HG03439 (cell line): ENCODE data around the gene KTN1.
A peak's percentile ranks its signal among the peaks of the same experiment; 100 is the strongest.

Source experiments
- ATAC-seq: cut with Tn5 transposase; IDR thresholded peaks from one replicate; pipeline ENCODE4 v1.9.1; 2021; ENCODE audit warnings: mild to moderate bottlenecking, moderate library complexity; ENCODE audit not compliant: unreplicated experiment

Gene KTN1

DNA sequence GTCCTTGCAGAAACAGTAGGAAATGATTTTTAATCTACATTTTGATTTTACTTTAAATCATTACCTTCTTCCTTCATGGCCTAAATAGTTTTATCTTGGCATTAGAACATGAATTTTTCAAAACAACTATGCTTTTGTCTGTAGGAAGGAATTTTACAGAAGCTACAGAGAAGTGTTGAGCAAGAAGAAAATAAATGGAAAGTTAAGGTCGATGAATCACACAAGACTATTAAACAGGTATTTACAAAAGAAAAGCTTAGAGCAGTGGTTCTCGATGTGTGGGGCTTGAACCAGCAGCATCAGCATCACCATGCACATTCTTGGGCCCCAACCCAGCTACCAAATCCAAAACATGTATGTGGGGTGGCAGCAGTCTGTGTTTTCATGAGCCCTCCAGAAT lies 91.6 kb downstream of the KTN1 start:
- ATAC-seq: no peak

DNA sequence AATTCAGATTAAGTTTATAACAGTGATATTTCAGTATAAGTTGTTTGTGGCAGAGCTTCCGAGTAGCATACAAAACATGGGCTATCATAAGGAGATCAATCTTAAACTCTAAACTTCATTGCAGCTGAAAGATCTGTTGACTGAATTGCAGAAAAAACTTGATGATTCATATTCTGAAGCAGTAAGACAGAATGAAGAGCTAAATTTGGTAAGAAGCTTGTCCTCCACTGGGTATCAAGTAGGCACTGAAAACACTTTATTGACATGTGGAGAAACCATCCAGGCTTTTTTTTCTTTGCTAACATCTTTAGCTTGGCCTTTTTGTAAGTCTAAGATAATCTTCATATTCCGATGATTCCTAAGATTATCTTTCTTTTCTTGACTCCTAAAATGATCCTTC lies 93.0 kb downstream of the KTN1 start:
- ATAC-seq: no peak

DNA sequence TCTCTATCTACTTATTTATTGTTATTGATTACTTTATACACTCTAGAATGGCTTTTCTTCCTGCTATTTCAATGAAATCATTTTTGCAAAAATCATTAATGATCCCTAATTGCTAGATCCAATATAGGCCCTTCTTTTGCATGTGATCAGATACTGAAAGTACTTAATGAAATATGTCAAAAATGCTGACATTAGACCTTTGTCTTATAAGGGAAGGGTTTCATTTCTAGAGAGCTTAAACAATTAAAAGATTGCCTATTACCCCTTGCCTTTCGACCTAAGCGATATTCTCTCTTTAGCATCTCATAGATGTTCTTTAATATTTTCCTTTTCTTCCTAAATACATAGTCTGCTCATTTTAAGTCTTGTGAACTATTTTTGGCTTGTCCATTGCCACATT lies 101.1 kb downstream of the KTN1 start:
- ATAC-seq: no peak

DNA sequence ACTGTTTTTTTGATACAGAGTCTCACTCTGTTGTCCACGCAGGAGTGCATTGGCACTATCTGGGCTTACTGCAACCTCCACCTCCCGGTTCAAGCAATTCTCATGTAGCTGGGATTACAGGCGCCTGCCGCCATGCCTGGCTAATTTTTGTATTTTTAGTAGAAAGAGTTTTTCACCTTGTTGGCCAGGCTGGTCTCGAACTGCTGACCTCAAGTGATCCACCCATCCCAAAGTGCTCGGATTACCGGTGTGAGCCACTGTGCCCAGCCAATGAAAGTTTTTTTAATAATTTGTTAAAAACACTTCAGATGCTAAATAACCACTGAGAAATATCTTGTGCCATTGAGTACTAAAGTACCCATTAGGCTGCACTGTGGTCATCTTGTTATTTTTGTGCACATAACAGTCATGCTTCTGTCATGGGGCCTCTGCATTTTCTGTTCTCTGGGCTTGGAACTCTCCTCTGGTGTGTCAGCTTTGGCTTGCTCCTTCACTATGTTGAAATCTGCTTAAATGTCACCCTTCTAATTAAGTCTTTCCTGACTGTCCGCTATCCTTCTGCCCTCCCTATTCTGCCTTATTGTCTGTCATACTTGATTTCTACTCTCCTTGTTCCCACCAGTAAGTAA lies 105.1 kb downstream of the KTN1 start:
- no peak for ATAC-seq

DNA sequence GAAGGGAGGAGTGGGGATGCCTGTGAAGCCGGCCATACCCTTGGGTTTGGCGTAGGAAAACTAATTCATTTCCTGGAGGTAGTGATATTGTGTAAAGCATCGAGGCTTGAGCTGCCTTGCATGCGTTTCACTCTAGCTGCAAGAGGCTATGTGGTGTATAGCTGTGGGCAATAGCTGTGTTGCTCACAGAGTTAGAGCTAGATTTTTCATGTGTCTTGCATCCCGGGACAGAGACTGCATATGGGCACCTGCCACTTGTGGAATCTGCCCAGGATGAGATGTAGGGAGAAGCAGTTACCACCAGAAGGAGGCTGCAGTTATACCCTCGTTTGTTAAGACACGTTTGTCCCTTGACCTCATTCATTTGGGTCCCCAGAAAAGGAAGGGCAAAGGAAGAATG lies 106.7 kb downstream of the KTN1 start:
- ATAC-seq: no peak

DNA sequence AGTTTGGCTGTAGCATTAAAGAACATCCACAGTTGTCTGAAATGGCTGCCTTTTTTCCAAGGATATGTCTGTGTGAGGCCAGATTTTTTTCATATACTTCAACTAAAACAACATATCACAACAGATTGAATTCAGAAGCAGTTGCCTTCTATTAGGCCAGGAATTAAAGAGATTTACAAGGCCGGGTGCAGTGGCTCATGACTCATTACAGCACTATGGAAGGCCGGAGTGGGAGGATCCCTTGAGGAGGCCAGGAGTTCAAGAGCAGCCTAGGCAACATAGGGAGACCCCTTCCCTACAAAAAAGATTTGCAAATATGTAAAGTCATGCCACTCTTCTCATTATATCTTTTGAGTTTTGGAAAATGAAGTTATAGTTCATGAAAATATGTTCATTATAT lies 108.6 kb downstream of the KTN1 start:
- ATAC-seq: no peak

DNA sequence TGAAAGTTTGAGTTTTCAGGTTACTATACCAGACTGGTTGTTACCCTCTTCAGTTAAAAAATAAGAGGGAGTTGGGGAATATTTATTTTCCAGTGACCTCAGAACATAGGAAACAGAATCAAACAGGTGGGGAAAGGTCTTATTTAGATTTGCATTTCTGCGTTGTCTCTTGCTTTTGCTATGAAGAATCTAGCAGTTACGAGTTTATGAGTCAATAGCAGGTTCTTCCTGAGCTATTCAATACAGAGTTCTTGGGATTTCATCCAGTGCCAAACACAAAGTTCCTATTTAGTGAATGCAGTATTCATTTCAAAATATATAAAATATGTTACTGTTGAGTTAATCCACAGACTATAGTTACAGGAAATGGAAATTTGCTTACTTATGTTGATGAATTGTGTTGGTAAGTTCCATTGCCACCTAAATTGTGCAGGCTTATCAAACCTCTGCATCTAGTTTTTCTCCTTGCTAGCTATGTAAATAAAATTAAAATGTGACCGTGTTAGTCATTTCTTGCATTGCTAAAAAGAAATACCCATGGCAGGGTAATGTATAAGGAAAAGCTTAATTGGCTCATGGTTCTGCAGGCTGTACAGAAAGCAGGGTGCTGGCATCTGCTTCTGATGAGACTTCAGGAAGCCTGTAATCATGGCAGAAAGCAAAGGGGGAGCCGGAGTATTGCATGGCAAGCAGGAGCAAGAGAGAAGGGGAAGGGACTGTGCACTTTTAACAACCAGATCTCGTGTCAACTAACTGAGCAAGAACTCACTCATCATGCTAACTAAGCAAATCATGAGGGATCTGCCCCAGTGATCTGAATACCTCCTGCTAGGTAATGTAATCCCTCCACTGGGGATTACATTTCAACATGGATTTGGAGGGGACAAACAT lies 110.2 kb downstream of the KTN1 start:
- ATAC-seq: no peak

DNA sequence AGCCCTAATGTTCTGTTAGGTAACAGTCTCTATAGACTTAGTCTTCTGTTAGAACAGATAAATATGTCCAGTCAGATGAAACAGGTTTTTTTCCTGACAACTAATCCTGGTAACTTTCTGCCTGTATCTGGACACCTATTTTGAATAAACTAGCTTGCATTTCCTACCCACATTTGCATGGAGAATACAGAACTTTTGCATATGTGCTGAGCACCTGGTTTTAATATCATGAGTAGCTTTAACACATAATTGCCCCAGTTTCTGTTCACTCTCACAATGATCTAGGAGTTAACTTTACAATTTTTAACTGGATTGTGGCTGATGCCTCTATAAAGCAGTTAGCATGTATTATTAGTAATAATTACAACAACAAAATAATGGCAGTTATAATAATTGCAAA lies 111.7 kb downstream of the KTN1 start:
- ATAC-seq: no peak

DNA sequence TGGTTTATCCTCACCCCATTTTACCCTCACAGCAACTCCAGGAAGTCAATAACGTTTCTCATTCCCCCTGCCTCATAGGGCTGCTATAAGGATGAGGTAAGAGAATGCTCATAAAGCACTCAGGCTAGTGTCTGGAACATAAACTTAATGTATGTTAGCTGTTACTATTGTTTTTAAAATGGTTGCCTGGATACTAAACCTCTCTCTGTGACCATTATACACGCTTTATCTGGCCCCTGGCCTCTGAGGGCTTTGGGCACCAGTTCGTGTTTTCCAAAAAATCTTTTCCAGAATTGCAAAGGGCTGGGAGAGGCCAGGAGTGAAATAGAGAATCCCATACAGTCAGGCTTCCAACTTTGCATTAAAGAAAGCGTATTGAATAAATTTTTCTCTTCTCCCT lies 113.9 kb downstream of the KTN1 start:
- ATAC-seq: no peak

DNA sequence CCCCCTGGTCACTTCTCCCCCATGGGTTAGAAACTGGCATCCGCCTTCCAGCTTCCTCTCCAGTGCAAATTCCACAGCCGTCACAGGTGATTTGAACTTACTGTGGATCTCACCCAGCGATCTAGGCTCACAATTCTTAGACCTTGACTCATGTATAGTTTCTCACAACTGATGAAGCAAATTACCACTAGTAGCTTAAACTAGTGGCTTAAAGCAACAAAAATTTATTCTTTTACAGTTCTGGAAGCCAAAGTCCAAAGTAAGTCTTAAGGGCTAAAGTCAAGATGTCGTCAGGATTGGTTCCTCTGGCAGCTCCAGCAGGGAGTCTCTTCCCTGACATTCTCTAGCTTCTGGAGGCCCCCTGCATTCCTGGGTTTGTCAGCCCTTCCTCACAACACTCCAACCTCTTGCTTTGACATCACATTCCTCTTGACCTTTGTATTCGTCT lies 117.4 kb downstream of the KTN1 start:
- ATAC-seq: no peak

DNA sequence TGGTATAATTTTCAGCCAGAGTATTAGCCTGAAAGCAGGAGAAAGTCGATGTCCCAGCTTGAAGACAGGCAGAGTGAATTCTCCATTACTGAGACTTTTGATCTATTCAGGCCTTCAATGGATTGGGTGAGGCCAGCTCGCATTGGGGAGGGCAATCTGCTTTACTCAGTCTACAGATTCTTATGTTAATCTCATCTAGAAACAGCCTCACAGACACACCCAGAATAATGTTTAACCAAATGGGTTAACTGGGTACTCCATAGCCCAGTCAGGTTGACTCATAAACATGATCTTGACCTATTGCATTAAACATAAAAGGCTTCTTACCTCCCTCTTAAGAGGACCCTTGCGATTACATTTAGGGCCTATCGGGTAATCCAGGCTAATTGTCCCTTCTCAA lies 118.0 kb downstream of the KTN1 start:
- no peak for ATAC-seq

DNA sequence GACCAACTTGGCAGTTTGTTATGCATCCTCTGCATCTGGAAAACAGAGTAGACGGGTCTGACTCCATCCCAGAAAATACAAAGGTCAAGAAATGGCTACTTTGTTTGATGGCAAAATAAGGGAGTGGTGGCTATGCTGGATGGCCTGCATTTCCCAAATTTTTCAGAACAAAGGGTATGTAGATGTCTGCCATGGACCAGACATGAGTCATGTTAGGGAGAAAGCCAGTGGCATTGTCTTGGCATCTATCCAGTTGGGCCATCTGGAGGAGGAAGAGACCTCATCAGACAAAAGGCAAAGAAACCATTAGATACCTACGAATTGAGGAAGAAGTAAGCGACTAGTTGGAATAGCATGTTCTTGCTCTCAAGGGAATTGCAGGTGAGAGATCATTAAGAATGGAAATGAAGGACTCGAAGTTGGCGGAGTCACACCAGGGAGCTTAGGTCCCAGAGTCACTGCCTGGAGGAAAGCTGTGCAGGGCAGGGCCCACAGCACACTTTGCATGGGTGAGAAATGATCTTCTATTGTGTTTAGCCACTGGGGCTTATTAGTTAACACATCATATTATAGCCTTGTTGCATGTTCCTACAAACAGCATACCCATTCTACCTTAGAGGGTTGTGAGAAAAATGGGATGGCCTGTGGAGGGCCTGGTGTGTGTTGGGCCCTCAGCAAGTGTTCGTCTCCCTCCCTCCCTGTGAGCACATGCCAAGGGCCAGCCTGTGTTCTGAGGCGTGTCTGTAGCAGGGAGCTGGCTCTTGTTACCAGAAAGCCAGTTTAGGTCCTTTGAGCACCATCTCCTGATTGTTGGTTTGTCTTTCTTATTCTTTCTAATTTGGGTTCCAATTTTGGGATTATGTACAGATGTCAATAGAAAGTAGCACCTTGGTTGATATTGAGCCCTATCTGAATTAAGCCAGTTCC lies 119.4 kb downstream of the KTN1 start:
- no peak for ATAC-seq

DNA sequence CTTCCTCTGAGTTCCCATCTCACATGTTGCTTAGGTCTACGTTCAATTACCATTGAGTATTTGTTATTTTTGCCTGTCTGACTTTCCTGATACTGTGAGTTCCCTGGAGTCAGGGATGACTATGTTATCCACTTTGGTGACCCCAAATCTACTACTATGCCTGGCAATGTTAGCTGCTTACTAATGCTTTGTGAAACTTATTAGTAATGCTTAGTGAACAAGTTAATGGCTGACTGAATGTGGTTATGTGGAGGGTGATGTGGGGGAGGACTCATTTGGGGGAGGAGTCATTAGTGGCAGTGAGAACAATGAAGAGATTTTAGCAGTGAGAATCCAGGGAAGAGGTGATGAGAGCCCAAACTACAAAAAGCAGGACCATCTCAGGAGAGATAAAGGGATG lies 121.6 kb downstream of the KTN1 start:
- ATAC-seq: peak; percentile 95

DNA sequence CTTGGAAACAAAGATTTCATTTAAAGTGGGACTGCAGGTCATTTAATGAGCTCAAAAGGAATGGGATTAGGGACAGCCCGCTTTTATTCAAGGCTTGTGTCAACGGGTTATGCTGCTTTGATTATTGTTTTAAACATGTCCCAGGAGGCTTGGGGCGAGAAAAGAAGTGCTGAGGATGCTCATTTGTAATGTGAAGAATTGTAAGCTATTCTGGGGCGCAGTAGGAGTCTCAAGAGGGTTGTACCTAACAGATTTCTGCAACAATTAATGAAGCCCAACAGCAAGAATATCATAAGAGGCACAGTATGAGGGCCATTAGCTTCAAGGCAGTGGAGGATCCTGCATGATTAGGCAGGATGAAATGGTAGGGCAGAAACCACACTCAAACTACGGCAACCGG lies 122.5 kb downstream of the KTN1 start:
- ATAC-seq: no peak

DNA sequence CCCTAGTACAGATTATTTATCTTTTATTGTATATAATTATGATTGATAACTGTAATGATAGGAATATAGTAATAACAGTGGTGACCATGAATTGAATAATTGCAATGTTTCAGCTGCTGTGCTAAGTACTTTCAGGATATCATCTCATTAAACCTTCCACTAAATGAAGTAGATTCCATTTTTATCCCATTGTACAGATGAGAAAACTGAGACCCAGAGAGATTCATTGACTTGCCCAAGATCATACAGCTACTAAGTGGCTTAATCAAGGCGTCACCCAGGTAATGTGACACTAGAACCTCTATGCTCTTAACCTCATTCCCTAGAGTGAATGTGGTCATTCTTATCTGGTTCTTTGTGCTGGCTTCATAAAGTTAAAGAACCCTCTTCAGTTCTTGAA lies 124.6 kb downstream of the KTN1 start:
- no peak for ATAC-seq

DNA sequence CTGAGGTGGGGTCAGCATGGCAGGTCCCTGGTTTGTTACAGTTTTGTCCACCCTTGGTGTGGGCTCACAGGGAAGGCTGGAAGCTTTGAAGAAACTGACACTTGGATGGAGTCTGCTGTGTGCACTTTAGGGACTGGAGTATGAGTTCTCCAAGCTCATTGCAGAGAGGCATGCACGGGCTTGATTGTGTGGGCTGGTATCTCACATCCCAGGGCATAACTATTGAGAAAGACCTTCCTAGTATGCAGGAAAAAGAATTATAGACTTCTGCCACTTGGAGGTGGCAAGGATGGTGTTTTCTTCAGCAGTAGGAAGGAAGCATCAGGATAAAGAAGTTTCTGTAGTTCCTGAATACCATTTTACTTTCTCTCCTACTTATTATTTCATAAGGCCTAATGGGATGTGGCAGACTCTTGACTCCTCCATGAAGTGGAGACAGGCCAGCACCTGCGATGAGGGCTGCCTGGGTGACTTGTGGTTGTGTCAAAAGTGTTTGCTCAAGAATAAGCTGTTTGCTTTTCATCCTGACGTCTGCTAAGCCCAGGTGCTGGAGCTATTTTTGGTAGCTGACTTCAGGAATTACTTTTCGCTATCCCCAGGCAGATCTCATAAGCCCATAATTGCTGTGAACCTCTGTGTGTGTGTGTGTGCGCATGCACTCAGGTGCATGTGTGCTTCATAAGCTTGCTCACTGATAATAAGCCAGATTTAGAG lies 125.8 kb downstream of the KTN1 start:
- ATAC-seq: no peak

DNA sequence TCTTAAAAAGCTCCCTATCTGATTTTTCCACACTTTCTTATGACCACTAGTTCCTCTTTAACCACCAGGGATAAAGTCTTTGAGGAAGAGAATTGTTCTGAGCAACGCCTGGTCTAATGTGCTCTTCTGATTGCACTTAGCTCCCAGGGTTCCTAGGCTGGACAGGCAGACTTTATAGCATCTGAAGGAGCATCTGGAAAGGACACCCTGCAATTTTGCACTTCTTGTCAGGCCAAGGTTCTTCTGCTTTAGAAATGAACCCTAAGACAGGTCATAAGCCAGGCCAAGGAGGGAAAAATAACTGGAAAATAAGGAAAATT lies 126.3 kb downstream of the KTN1 start:
- ATAC-seq: no peak

DNA sequence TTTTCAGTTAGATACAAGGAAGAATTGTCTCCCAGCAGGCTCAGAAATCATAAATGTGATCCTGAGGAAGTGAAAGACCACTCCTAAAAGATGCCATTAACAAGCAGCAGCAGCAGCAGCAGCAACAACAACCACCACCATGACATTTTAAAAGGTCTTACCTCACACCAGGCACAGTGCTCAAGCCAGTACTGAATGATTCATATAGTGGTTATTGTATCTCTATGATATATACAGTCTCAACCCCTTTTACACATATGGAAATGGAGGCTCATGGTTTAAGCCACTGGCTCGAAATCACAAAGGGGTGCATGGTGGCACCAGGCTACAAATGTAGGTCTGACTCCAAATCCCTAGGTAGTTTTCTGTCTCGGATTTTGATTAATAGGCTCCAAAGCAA lies 126.9 kb downstream of the KTN1 start:
- no peak for ATAC-seq

DNA sequence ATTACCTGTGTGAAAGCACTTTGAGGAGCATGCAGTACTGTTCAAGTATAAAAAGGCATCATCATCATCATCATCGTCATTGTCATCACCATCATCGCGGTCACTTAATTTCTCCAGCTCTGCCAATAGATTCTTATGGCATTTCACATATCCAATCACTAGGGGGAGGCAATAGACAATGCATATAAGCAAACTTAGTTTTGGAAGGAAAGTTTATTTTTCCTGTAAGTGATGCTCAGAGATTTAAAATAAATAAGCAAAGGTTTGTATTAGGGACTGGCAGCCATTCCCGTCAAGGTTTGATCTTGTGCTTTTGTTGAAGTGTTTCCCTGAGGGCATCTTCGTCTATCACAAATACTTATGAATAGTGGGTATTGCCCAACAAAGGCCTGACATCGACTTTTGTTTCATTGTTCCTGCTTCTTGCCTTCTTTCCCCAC lies 127.4 kb downstream of the KTN1 start:
- no peak for ATAC-seq

DNA sequence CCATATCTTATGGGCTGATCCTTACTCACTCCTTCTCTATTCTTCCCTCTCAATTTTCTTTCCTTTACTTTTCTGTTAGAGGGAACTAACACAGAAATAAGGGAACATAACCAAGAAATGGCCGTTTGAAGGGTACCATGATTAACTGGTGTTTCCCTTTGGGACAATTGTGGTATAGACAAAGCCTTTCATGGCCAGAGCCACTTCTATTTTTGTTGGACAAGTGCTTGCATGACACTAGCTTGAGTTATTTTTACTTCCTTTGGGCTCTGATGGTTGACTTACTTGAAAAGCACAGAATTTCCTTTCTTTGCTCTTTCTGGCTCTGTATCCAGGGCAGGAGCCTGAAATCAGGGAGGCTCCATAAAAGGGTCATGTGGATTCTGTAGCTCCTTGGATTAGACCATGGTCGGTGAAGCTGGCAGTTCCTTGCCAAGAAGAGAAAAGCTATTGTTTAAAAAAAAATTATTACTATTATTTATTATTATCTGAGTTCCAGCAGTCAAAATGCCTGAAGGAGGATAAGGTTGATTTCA lies 130.6 kb downstream of the KTN1 start:
- ATAC-seq: no peak
